Measurements from ENCODE around the gene SLC27A5.

DNA sequence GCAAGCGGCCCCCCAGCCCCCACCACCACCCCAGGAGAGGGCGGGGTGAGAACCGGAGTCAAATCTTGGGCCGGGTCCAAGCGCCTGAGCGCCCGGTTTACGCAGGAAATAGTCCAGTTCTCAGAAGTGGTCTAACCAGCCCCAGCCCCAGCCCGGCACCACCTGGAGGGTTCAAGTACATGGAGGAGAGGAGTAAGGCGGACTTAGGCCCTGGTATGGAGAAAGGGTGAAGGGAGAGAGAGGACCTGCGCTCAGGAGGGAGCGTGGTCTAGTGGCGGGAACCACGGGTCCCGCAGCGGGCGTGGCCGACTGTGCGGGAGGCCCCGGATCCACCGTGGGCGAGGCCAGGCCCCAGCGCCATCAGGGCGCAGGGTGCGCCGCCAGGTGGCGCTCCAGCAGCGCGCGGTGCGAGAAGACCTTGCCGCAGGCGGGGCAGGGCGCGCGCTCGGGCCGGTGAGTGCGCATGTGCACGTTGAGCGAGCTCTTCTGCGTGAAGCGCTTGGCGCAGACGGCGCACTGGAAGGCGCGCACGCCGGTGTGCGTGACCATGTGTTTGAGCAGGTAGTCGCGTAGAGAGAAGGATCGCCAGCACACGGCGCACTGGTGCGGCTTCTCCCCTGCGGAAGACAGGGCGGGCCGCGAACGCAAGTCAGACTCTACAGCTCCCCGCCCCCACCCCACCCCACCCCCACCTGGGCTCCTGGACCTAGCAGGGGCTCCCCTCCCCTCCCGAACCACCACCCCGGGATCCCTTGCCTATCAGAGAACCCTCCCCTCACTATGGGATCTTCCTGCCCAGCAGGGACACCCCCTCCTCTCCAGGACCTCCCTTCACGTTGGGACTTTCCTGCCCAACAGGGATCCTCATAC lies 2.1 kb upstream of the SLC27A5 start:
- TF ChIP-seq, protein P1, sequence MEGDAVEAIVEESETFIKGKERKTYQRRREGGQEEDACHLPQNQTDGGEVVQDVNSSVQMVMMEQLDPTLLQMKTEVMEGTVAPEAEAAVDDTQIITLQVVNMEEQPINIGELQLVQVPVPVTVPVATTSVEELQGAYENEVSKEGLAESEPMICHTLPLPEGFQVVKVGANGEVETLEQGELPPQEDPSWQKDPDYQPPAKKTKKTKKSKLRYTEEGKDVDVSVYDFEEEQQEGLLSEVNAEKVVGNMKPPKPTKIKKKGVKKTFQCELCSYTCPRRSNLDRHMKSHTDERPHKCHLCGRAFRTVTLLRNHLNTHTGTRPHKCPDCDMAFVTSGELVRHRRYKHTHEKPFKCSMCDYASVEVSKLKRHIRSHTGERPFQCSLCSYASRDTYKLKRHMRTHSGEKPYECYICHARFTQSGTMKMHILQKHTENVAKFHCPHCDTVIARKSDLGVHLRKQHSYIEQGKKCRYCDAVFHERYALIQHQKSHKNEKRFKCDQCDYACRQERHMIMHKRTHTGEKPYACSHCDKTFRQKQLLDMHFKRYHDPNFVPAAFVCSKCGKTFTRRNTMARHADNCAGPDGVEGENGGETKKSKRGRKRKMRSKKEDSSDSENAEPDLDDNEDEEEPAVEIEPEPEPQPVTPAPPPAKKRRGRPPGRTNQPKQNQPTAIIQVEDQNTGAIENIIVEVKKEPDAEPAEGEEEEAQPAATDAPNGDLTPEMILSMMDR (tag by site-specific recombination; IDR thresholded peaks at IDR 0.05): no peak
- TF ChIP-seq HOXA7 (CRISPR knock-in tag; IDR thresholded peaks at IDR 0.05; ENCODE audit: borderline replicate concordance) (no peak), ZNF121 (tag by site-specific recombination; IDR thresholded peaks at IDR 0.05) (no peak), ELK4 (IDR thresholded peaks at IDR 0.05; ENCODE audit: borderline replicate concordance, low read depth, low read length) (no peak), ZBTB49 (tag by site-specific recombination; IDR thresholded peaks at IDR 0.05; ENCODE audit: low read depth) (no peak), ZNF19 (tag by site-specific recombination; IDR thresholded peaks at IDR 0.05; ENCODE audit: low read depth) (no peak), ZNF324 (tag by site-specific recombination; IDR thresholded peaks at IDR 0.05) (no peak), ZNF133 (tag by site-specific recombination; IDR thresholded peaks at IDR 0.05) (no peak), ZSCAN16 (tag by site-specific recombination; IDR thresholded peaks at IDR 0.05) (no peak), TRIM28 (IDR thresholded peaks at IDR 0.05; ENCODE audit: borderline replicate concordance, low read length) (no peak)
- TF ChIP-seq, protein P2, sequence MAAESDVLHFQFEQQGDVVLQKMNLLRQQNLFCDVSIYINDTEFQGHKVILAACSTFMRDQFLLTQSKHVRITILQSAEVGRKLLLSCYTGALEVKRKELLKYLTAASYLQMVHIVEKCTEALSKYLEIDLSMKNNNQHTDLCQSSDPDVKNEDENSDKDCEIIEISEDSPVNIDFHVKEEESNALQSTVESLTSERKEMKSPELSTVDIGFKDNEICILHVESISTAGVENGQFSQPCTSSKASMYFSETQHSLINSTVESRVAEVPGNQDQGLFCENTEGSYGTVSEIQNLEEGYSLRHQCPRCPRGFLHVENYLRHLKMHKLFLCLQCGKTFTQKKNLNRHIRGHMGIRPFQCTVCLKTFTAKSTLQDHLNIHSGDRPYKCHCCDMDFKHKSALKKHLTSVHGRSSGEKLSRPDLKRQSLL (tag by site-specific recombination; IDR thresholded peaks at IDR 0.05): no peak
